Activated CD8-positive, alpha-beta memory T cell treated with anti-CD3 and anti-CD28 coated beads for 48 hours (primary cell): ENCODE data around the gene CDKAL1.
"Not testable (repeated sequence)": the region's sequence is repeated elsewhere in the genome, so short reads cannot be mapped to it uniquely, and the experiment has no call there.

Experiments
- DNase-seq, 3 experiments: peaks; one replicate each; pipeline ENCODE4 v3.0.0-alpha.2; 2020; ENCODE audit warnings: low read depth in 2 of 3, low spot score in 2 of 3

CDKAL1 gene

GRCh38 chr6:20706238-20706938 lies 172.1 kb downstream of the CDKAL1 start:
- no peak for DNase-seq

GRCh38 chr6:20706939-20707485 lies 172.8 kb downstream of the CDKAL1 start:
- no peak for DNase-seq

GRCh38 chr6:20707870-20708269 lies 173.6 kb downstream of the CDKAL1 start:
- DNase-seq: no peak

GRCh38 chr6:20708367-20709124 lies 174.3 kb downstream of the CDKAL1 start:
- no peak for DNase-seq

- no peak for DNase-seq
These were observed 175.2 kb downstream of the CDKAL1 start for GRCh38 chr6:20709451-20709850.

- DNase-seq: no peak
These were observed 176.1 kb downstream of the CDKAL1 start for GRCh38 chr6:20710341-20710740.

- no peak for DNase-seq
These were observed 177.3 kb downstream of the CDKAL1 start for GRCh38 chr6:20711518-20711917.

- DNase-seq: no peak
These were observed 177.8 kb downstream of the CDKAL1 start for GRCh38 chr6:20712011-20712410.

GRCh38 chr6:20715135-20715806 lies 181.0 kb downstream of the CDKAL1 start:
- DNase-seq: no peak

GRCh38 chr6:20716865-20717264 lies 182.6 kb downstream of the CDKAL1 start:
- no peak for DNase-seq

- no peak for DNase-seq
These were observed 183.5 kb downstream of the CDKAL1 start for GRCh38 chr6:20717743-20718142.

GRCh38 chr6:20718705-20719653 lies 184.7 kb downstream of the CDKAL1 start:
- no peak for DNase-seq

- DNase-seq: no peak
These were observed 185.7 kb downstream of the CDKAL1 start for GRCh38 chr6:20719980-20720379.

GRCh38 chr6:20721121-20721520 lies 186.9 kb downstream of the CDKAL1 start:
- not testable (repeated sequence) for DNase-seq

GRCh38 chr6:20722455-20722854 lies 188.2 kb downstream of the CDKAL1 start:
- DNase-seq: no peak

GRCh38 chr6:20723236-20723635 lies 189.0 kb downstream of the CDKAL1 start:
- no peak for DNase-seq

- no peak for DNase-seq
These were observed 190.4 kb downstream of the CDKAL1 start for GRCh38 chr6:20724443-20725190.

- not testable (repeated sequence) for DNase-seq
These were observed 191.0 kb downstream of the CDKAL1 start for GRCh38 chr6:20725235-20725634.

- no peak for DNase-seq
These were observed 194.8 kb downstream of the CDKAL1 start for GRCh38 chr6:20729086-20729485.

GRCh38 chr6:20732362-20732761 lies 198.1 kb downstream of the CDKAL1 start:
- DNase-seq: not testable (repeated sequence)
